GM08714 (cell line): ENCODE results near the gene CBX2.

Experiments
- H3K4me3 ChIP-seq: fragments of 200-500 bp; sonication (Bioruptor generic); 2 replicates; pipeline ENCODE4 v1.5.1; 2014; ENCODE audit warnings: mild to moderate bottlenecking, low read length, inconsistent platforms
- ZNF274 ChIP-seq: IDR thresholded peaks from 2 replicates; pipeline ENCODE4 v1.6.1; 2012; ENCODE audit warnings: mild to moderate bottlenecking, low read depth, low read length

Gene CBX2

GRCh38 chr17:79793924-79794304, 16.0 kb downstream of the CBX2 start:
- TF ChIP-seq ZNF274: no peak
- no peak overlapping the region for H3K4me3 ChIP-seq

GRCh38 chr17:79794659-79795511, 16.9 kb downstream of the CBX2 start:
- no peak overlapping the region for H3K4me3 ChIP-seq
- no peak for TF ChIP-seq ZNF274

GRCh38 chr17:79795795-79796443, 18.0 kb downstream of the CBX2 start:
- H3K4me3 ChIP-seq: peak overlapping the region; percentile 82
- TF ChIP-seq ZNF274: no peak

- peak overlapping the region; percentile 82 for H3K4me3 ChIP-seq
- TF ChIP-seq ZNF274: no peak
Measured at GRCh38 chr17:79796444-79796762, 18.5 kb downstream of the CBX2 start.

GRCh38 chr17:79796763-79797491, 19.0 kb downstream of the CBX2 start, which contains the start of gene CBX8:
Gene CBX8 (minus strand): TSS chr17:79797077. CDS start chr17:79796998, 79 bp downstream.
- TF ChIP-seq ZNF274: no peak

GRCh38 chr17:79797492-79798298, 19.7 kb downstream of the CBX2 start:
- TF ChIP-seq ZNF274: no peak
- H3K4me3 ChIP-seq: peak overlapping the region; percentile 33; the same call in 1 of the 2 replicates

More at GRCh38 chr17:79796763-79797491, 19.0 kb downstream of the CBX2 start, which contains the start of gene CBX8:
- H3K4me3 ChIP-seq: peak within 1 kb of the TSS; percentile 82

GRCh38 chr17:79798299-79799173, 20.6 kb downstream of the CBX2 start:
- H3K4me3 ChIP-seq: no peak overlapping the region
- TF ChIP-seq ZNF274: no peak

GRCh38 chr17:79799174-79799537, 21.2 kb downstream of the CBX2 start:
- no peak overlapping the region for H3K4me3 ChIP-seq
- no peak for TF ChIP-seq ZNF274

- TF ChIP-seq ZNF274: no peak
- H3K4me3 ChIP-seq: no peak overlapping the region
Measured at GRCh38 chr17:79799538-79800324, 21.8 kb downstream of the CBX2 start.

- no peak for TF ChIP-seq ZNF274
- H3K4me3 ChIP-seq: no peak overlapping the region; the same call in 1 of the 2 replicates
Measured at GRCh38 chr17:79800325-79801155, 22.6 kb downstream of the CBX2 start.

- H3K4me3 ChIP-seq: no peak overlapping the region; the same call in 1 of the 2 replicates
Measured at GRCh38 chr17:79801156-79802038, 23.4 kb downstream of the CBX2 start.

More at GRCh38 chr17:79801156-79802038, 23.4 kb downstream of the CBX2 start:
- no peak for TF ChIP-seq ZNF274
